Natural killer cell (primary cell): ENCODE data around the gene KDM4F. TPM values are rescaled to one million over a fixed set of nuclear protein-coding genes. Genes with fewer than 3 reads are reported as not detected.
A peak's percentile ranks its signal among the peaks of the same experiment; 100 is the strongest.

ENCODE experiments used
- ATAC-seq, 3 donors: fragments of 150-1000 bp in 2 of 3; fragments of 200-7000 bp in 1 of 3; cut with Tn5 transposase; 1 replicate in 1 of 3; 2 replicates in 2 of 3; pipeline ENCODE4 v1.10.0; 2021; ENCODE audit warnings: mild to moderate bottlenecking in 2 of 3, moderate library complexity in 2 of 3
- DNase-seq, 2 donors: peaks; one replicate each; pipeline versions ENCODE4 v3.0.0 to v3.0.0-alpha.2; 2013 to 2021; ENCODE audit warnings: mixed read lengths in 1 of 2
- H3K27ac ChIP-seq: one replicate; pipeline ENCODE4 v1.5.1; 2013; ENCODE audit warnings: mild to moderate bottlenecking, low read length
- H3K27me3 ChIP-seq: one replicate; pipeline ENCODE4 v1.6.1; 2013; ENCODE audit warnings: low read length; ENCODE audit not compliant: control insufficient read depth, insufficient read depth
- H3K36me3 ChIP-seq: one replicate; pipeline ENCODE4 v1.6.1; 2013; ENCODE audit warnings: low read length; ENCODE audit not compliant: control insufficient read depth, insufficient read depth
- H3K4me1 ChIP-seq: one replicate; pipeline ENCODE4 v1.6.1; 2013; ENCODE audit warnings: low read length; ENCODE audit not compliant: control insufficient read depth, insufficient read depth
- H3K4me3 ChIP-seq: one replicate; pipeline ENCODE4 v1.5.1; 2013; ENCODE audit warnings: low read length
- H3K9me3 ChIP-seq: one replicate; pipeline ENCODE4 v1.6.1; 2013; ENCODE audit warnings: low read length; ENCODE audit not compliant: control insufficient read depth, insufficient read depth
- H3K27ac Mint-ChIP-seq, 2 donors: one replicate each; pipeline ENCODE4 v1.8.0; 2022; ENCODE audit warnings: mild to moderate bottlenecking in 2 of 2, mixed read lengths in 2 of 2, moderate library complexity in 1 of 2
- H3K27me3 Mint-ChIP-seq, 2 donors: one replicate each; pipeline ENCODE4 v1.8.0; 2022; ENCODE audit warnings: low read depth in 2 of 2, mixed read lengths in 2 of 2
- H3K36me3 Mint-ChIP-seq: one replicate; pipeline ENCODE4 v1.8.0; 2022; ENCODE audit warnings: mixed read lengths
- H3K4me1 Mint-ChIP-seq, 2 donors: one replicate each; pipeline ENCODE4 v1.8.0; 2022; ENCODE audit warnings: mixed read lengths in 2 of 2
- H3K4me3 Mint-ChIP-seq: one replicate; pipeline ENCODE4 v1.8.0; 2022; ENCODE audit warnings: mild to moderate bottlenecking, moderate library complexity, mixed read lengths
- H3K9me3 Mint-ChIP-seq, 2 donors: one replicate each; pipeline ENCODE4 v1.8.0; 2022; ENCODE audit warnings: mixed read lengths in 2 of 2
- WGBS: methylation state at CpG from one replicate; pipeline ENCODE4 v1.1.7; 2013; ENCODE audit warnings: missing lambda C conversion rate; ENCODE audit not compliant: insufficient coverage; 5-methylcytosine and 5-hydroxymethylcytosine counted together
- intact Hi-C: fragments of 100-400 bp; cut with micrococcal nuclease; formaldehyde crosslinking; loops from one replicate; pipeline ENCODE4 v1.14.2; 2022
- total RNA-seq, 4 donors: library from RNA; stranded (reverse); fragments of 120-200 nt in 1 of 4; gene quantifications; one replicate each; pipeline versions ENCODE4 v1.2.3 to v1.2.4, GENCODE V29; 2013 to 2022
- TF ChIP-seq, protein P1 (sequence below): fragments of 200-600 bp; IDR thresholded peaks from one replicate; pipeline ENCODE4 v1.8.0; 2022; ENCODE audit warnings: antibody characterized with exemption

The KDM4F gene
- total RNA-seq, 3 donors from 2014 or later (not counting 1 experiment from before 2014, with no cell fraction given) = not detected

DNA sequence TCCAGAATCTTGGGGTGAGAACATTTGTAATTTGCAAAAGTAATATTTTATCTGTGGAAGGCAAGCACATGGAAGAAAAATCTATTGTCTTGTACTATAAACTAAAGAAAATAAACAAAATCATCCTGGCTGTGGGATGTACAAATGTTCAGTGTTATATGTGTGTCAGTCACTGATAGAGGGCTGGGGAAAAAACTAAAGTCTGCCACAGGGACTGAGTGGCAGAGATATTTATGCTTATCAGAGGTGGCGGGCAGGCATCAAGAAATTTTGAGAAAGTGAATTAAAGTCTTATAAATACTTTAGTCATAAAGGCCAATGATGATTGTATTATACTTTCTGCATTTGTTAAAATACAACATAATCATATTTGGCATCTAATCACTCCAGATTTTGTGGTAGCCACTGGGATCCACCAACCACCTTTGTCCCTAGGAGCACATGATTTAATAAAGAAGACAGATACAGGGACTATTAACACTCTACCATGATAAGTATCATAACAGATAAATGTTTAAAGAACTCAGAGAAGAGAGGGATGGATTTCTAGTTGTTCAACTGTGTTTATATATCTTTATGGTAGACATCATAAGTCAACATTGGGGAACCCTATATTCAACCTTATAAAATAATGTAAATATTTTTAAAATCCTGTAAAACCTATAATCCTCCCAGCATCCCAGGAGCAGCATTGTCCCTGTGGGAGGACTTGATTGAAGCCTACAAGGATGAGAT lies 37.8 kb downstream of the KDM4F start:
- H3K36me3 ChIP-seq = no peaks in the 10 kb centered on the region
- ATAC-seq = no peak
- peaks cover 2 to 7% of the 10 kb centered on the region in 2 donors for H3K27me3 Mint-ChIP-seq
- no peak for DNase-seq
- H3K9me3 ChIP-seq = no peaks in the 10 kb centered on the region
- no peaks in the 10 kb centered on the region for H3K27me3 ChIP-seq
- no peak overlapping the region for H3K27ac ChIP-seq
- no peak overlapping the region for H3K4me3 ChIP-seq
- TF ChIP-seq, protein P1, sequence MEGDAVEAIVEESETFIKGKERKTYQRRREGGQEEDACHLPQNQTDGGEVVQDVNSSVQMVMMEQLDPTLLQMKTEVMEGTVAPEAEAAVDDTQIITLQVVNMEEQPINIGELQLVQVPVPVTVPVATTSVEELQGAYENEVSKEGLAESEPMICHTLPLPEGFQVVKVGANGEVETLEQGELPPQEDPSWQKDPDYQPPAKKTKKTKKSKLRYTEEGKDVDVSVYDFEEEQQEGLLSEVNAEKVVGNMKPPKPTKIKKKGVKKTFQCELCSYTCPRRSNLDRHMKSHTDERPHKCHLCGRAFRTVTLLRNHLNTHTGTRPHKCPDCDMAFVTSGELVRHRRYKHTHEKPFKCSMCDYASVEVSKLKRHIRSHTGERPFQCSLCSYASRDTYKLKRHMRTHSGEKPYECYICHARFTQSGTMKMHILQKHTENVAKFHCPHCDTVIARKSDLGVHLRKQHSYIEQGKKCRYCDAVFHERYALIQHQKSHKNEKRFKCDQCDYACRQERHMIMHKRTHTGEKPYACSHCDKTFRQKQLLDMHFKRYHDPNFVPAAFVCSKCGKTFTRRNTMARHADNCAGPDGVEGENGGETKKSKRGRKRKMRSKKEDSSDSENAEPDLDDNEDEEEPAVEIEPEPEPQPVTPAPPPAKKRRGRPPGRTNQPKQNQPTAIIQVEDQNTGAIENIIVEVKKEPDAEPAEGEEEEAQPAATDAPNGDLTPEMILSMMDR = no peak
- intact Hi-C loops = no loop called here
- 100% methylated on average over 1 of the region's 1 CpG for WGBS
- peak overlapping the region in 1 of 2 donors; percentile 45 for H3K27ac Mint-ChIP-seq
- no peaks in the 10 kb centered on the region for H3K36me3 Mint-ChIP-seq
- H3K4me1 Mint-ChIP-seq = peaks cover 29 to 31% of the 10 kb centered on the region in 2 donors
- H3K4me1 ChIP-seq = peaks cover 21% of the 10 kb centered on the region
- H3K4me3 Mint-ChIP-seq = no peak overlapping the region
- no peaks in the 10 kb centered on the region for H3K9me3 Mint-ChIP-seq

DNA sequence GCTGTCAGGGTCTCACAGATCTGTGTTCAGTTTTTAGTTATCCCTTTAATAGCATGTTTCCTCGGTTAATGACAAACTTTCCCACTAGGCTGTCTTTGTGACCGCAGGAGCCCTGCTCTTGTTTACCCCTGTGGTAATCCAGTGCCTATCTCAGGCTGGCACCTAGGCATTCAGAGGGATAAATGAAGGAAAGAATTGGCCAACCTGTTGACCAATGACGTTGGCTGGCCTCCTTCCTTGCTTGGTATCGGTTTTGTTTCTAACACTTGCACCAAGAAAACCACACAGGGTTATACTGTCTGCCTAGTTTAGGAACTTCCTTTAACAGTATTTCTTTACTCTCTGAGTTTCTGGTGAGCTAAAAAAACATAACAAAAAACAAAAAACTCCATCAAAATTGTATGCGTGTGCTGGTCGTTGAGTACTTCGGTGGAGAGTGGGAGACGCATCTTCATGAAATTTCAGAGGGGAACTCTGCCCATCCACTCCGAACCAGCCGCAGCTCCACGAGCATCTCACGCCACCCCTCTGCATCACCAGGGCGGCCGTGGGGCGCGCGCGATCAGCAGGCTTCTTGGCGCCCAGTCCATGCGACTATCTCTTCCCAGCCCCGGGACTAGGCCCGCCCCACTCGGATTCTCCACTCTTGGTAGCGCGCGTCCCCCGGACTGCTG lies 39.9 kb downstream of the KDM4F start:
- Mint-ChIP-seq H3K27ac (peak overlapping the region; percentile 94 to 97), H3K36me3 (no peaks in the 10 kb centered on the region), H3K4me1 (peaks cover 40 to 44% of the 10 kb centered on the region in 2 donors), H3K9me3 (no peaks in the 10 kb centered on the region), H3K27me3 (peaks cover 0 to 2% of the 10 kb centered on the region in 2 donors), H3K4me3 (peak overlapping the region; percentile 95)
- no peaks in the 10 kb centered on the region for H3K36me3 ChIP-seq
- H3K9me3 ChIP-seq = no peaks in the 10 kb centered on the region
- TF ChIP-seq, protein P1 = no peak
- WGBS = 1% methylated on average over 27 of the region's 27 CpGs
- DNase-seq (peak in 1 of 2 donors; percentile 66), ATAC-seq (peak; percentile 53 to 72 (median 62))
- H3K27me3 ChIP-seq = no peaks in the 10 kb centered on the region
- intact Hi-C loops = loop anchor here (1.0 kb wide), 3 partner anchors 20 to 142 kb away; partner anchors contain the start of gene SESN3
- H3K27ac ChIP-seq = peak overlapping the region; percentile 86
- peaks cover 21% of the 10 kb centered on the region for H3K4me1 ChIP-seq
- H3K4me3 ChIP-seq = peak overlapping the region; percentile 83

DNA sequence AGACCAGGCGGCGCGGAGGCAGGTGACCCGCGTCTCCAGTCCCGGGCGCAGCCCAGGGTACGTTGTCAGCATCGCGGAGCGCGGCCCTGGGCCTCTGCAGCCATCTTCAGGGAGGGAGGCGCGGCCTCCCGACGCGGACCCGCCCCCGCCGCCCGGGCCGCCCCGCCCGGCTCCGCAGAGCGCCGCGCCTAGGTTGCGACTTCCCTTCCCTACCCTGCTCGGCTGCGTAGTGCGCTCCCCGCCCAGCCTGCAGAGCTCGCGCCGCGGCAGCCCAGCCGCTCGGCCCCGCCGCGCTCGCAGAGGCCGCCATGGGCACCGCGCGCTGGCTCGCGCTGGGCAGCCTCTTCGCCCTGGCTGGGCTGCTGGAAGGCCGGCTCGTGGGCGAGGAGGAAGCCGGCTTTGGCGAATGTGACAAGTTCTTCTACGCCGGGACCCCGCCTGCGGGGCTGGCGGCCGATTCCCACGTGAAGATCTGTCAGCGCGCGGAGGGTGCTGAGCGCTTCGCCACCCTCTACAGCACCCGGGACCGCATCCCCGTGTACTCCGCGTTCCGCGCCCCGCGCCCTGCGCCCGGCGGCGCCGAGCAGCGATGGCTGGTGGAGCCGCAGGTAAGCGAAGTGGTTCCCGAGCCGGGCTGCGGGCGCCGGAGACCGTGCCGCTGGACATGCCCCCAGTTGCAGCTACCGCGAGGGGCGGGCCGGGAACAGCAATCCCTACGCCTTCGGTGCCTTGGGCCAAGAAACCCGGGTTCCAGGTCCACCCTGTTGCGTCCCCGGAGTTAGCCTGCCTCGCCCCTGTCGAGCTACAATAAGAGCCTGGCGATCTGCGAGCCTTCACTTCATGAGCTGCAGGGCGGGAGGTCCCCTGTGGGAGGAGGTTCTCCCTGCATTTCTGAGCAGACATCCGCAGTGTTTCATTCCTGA lies 40.7 kb downstream of the KDM4F start, which contains the start of gene ENDOD1:
Gene ENDOD1, plus strand, starts transcription at position 227 of the 923 bp plus-strand sequence. Its CDS starts 82 bp downstream, at position 309.
- Mint-ChIP-seq H3K4me3 (peak within 1 kb of the TSS; percentile 95), H3K27me3 (peaks cover 0 to 1% of the 10 kb centered on the region in 2 donors), H3K27ac (peak within 1 kb of the TSS; percentile 94 to 97), H3K36me3 (no peaks in the 10 kb centered on the region), H3K9me3 (no peaks in the 10 kb centered on the region), H3K4me1 (peaks cover 40 to 44% of the 10 kb centered on the region in 2 donors)
- no peaks in the 10 kb centered on the region for H3K9me3 ChIP-seq
- intact Hi-C loops = loop anchor here (1.0 kb wide), 3 partner anchors 21 to 141 kb away; partner anchors contain the start of gene SESN3
- H3K4me3 ChIP-seq = peak within 1 kb of the TSS; percentile 83
- peak within 1 kb of the TSS; percentile 86 for H3K27ac ChIP-seq
- ATAC-seq (peak; percentile 93 to 98 (median 93)), DNase-seq (peak; percentile 78 to 92)
- H3K27me3 ChIP-seq = no peaks in the 10 kb centered on the region
- peaks cover 21% of the 10 kb centered on the region for H3K4me1 ChIP-seq
- under 1% methylated on average over 106 of the region's 106 CpGs for WGBS
- TF ChIP-seq, protein P1 = no peak
- no peaks in the 10 kb centered on the region for H3K36me3 ChIP-seq
